HG02970 (cell line): ENCODE measurements around the gene MMP24.
"Not testable (repeated sequence)": the region's sequence is repeated elsewhere in the genome, so short reads cannot be mapped to it uniquely, and the experiment has no call there.

Experiments used
- ATAC-seq: cut with Tn5 transposase; IDR thresholded peaks from one replicate; pipeline ENCODE4 v1.9.1; 2021; ENCODE audit warnings: mild to moderate bottlenecking, moderate library complexity, moderate number of reproducible peaks; ENCODE audit not compliant: unreplicated experiment, low FRiP score

Gene MMP24

DNA sequence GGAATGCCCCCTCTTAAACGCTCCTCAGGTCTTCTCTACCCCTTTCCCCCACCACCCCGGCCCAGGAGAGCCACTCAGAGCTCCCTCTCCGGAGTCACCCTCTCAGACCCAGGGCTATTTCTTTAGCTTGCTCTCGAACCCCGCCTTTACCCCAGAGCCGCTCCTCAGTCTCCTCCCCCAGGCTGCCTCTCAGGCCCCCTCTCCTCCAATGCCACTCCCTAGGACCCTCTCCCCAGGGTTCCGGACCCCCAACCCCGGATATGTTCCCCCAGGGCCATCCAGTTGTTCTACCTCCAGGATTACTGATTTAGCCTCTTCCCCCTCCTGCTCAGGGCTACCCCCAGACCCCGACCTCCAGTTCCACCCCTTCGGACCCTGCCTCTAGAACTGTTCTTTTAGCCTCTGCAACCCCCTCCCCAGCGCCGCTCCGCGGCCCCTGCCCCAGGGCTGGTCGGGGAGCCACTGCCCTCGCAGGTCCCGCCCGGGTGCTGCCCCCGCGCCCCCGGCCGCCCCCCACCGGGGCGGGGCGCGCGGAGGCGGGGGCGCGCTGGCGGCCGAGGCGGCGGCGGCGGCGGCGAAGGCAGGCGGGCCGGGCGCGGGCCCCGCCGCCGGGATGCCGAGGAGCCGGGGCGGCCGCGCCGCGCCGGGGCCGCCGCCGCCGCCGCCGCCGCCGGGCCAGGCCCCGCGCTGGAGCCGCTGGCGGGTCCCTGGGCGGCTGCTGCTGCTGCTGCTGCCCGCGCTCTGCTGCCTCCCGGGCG lies at the start of gene MMP24:
MMP24 (plus strand) TSS at position 565 of the 758 bp plus-strand sequence; CDS start at position 614, 49 bp downstream.
- no peak for ATAC-seq

DNA sequence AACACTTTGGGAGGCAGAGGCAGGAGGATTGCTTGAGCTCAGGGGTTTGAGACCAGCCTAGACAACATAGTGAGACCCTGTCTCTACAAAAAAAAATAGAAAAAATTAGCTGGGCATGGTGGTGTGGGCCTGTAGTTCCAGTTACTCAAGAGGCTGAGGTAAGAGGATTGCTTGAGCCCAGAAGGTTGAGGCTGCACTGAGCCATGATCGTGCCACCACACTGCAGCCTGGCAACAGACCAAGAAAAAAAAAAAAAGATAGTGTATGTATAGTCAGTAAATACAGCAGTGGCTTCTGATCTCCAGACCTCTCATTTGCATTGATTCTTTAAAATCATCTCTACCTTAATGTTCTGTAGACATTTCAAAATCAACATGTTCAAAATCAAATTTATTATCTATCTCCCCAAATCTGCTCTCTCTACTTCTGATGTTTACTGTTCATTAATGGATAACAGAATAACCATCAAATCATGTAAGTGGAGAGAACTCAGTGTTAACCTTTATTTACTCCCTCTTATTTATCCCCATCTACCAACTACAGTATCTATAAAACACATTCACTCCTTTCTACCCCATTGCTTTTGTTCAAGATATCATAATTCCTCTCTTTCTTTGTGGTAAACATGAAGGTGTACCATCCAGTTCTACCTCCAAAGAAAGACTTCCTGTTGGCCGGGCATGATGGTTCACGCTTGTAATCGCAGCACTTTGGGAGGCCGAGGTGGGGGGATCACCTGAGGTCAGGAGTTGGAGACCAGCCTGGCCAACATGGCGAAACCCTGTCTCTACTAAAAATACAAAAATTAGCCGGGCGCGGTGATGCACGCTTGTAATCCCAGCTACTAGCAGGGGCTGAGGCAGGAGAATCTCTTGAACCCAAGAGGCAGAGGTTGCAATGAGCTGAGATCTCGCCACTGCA lies 46.9 kb upstream of the MMP24 start:
- no peak for ATAC-seq

DNA sequence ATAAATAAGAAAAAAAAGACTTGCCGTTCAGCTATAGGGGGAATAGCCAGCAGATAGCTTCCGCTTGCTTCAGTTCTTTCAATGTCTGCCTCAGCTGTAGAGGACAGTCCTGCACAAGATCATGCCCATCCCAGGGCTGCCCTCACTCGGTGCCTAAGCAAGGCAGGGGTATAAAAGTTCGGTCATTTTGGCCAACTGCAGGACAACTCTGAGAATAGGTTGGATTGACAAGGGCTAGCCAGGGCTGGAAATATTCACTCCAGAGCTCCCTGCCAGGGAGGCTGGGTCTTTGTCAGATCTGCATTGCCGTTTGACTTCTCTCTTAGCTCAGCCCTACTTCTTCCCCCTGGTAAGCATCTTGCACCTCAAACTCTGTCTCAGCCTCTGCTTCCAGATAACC lies 46.2 kb upstream of the MMP24 start:
- no peak for ATAC-seq

DNA sequence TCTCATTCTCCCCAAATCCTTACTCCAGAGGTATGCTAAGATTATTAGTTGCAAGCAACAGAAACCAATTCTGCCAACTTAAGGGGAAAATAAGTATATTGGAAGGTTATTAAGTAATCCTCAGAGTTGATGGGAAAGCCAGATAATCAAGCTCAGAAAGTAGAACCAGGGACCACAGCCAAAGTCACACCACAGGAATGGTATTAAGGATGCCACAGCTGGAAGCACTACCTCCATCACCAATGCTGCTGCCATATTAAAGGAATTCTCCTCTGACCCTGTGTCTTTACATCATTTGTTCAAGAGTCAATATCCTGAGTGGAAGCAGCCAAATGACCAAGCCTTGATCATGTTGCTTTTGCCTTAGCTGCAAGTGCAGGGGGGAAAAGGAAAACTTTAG lies 44.8 kb upstream of the MMP24 start:
- ATAC-seq: no peak

DNA sequence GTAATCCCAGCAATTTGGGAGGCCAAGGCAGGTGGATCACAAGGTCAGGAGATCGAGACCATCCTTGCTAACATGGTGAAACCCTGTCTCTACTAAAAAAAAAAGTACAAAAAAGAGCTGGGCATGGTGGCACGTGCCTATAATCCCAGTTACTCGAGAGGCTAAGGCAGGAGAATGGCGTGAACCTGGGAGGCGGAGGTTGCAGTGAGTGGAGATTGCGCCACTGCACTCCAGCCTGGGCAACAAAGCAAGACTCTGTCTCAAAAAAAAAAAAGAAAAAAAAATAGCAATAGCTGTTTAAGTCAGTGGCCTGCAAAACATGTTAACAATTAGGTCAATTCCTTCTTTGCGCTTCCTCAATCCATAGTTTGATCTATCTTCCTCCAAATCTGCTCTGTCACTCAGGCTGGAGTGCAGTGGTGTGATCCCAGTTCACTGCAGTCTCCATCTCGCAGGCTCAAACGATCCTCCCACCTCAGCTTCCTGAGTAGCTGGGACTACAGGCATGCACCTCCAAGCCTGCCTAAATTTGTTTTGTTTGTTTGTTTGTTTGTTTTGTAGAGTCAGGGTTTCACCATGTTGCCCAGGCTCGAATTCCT lies 39.7 kb upstream of the MMP24 start:
- not testable (repeated sequence) for ATAC-seq

DNA sequence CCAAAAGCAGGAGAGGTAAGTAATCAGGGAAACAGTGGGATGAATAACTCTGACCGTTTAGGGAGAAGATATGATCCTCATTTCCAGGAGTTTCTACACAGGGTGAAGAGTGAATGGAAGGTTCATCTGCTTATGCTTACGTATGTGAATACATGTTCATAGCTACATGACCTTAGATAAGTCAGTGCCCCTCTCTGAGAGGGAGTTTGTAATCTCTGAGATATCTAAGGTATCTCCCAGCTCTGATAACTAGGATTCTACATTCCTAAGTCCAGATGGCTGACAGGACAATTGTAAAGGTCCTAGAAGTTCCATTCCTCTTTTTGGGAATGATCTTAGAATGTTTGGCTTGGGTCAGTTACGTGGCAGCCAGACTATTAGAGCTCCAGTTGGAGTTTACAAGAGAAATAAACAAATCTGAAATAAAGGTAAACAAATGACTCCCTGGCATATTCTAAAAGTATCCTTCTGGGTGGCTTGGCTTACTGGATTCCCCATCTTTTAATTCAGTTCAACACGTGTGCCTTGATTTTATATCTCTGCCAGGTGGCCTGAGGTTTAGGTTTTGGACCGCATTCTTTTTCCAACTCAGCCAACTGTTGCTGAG lies 38.8 kb upstream of the MMP24 start:
- no peak for ATAC-seq

DNA sequence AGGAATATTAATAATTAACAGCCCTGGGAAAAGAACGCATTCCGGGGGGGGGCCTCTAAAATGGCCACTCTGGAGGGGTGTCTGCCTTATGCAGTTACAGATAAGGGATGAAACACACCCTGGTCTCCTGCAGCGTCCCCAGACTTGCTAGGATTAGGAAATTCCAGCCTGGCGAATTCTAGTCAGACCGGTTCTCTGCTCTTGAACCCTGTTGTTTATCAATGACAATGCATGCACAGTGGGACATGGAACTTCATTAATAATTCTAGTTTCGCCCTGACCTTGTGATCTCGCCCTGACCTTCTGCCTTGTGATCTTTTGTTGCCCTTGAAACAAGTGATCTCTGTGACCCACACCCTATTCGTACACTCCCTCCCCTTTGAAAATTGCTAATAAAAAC lies 37.3 kb upstream of the MMP24 start:
- ATAC-seq: not testable (repeated sequence)

DNA sequence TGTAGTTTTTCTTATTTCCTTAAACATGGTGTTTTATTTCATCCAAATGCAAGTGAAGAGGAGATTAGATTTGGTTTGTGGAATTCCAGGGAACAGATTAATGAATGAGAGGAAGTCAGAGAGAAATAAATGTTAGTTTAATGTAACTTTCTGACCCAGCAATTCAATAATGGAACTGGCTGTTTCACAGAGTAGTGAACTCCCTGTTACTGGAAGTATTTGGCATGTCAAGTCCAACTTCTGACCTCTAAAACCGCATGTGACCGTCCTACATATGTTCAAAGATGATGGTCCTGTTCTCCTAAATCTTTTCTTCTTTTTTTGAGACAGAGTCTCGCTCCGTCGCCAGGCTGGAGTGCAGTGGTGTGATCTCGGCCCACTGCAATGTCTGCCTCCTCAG lies 35.9 kb upstream of the MMP24 start:
- no peak for ATAC-seq

DNA sequence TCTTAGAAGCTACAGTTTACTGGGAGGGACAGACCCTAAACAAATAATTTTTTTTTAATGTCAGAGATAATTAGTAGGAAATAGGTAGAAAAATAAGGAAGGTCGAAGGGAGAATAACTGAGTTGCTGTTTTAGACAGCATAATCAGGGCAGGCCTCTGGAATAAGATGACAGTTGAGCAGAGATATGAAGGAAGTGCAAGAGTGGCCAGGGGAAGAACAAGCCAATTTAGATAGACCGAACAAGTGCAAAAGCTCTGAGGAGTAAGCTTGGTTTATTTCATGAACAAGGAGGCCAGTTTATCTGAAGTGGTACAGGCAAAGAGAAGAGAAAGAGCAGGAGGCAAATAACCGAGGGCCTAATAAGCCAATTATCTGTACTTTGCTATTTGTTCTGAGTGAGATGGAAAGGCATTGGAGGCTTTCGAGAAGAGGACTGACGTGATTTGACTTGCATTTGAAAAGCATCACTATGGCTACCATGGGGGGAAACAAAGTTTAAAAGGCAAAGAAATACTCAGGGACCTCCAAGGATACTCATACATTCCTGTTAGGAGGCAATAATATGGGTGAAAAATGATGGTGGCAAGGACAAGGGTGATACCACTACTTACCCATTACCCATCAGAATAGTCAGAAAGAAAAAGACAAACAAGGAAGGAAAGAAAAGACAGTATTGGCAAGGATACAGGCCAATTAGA lies 34.9 kb upstream of the MMP24 start:
- ATAC-seq: no peak

DNA sequence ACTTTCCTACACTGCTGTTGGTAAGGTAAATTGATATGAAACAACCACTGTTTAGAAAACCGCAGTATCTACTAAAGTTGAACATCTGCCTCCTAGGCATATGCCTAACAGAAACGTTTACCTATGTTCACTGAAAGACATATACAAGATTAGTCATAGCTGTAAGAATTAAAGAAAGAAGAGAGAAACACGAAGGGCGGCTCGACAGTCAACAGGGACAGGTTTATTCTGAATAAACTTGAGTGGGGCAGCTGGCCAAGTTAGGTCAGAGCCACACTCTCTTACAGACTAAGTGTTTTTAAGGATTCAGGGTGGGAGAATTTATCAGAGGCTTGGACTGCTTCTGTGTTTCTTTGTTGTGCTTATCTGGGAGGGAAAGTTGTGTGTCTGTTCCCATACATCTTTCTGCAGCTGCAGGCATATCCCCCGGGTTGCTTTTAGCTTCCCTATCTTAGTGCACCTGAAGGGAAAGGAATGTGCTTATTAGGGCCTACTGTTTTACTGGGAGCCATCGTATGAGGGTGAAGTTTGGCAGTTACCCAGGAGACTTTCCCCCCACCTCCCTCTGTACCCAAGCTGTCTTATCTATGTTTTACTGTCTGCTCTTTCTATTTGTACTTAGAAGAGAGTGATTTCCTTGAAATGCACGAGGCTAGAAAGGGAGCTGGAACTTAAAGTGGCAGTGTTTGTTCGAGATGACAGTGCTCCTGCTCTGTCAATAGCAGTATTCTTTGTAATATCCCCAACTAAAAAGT lies 34.2 kb upstream of the MMP24 start:
- no peak for ATAC-seq

DNA sequence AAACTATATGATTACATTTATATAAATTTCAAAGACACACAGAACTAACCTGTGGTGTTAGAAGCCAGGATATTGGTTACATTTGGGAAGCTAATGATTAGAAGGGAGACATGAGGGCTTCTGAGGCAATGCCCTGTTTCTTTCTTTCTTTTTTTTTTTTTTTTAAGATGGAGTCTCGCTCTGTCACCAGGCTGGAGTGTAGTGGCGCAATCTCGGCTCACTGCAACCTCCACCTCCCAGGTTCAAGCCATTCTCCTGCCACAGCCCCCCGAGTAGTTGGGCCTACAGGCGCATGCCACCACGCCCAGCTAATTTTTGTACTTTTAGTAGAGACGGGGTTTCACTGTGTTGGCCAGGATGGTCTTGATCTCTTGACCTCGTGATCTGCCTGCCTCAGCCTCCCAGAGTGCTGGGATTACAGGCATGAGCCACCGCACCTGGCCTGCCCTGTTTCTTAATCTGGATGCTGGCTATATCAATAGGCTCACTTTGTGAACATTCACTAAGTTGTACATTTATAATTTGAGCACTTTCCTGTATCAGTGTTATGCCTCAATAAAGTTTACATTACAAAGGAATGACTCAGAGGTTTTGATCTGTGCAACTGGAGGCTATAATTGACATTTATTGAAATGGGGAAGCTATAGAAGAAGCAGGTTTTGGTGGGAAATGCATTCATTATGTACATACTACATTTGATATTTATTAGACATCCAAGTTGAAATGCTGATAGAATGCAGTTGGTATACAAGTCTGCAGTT lies 33.3 kb upstream of the MMP24 start:
- not testable (repeated sequence) for ATAC-seq

DNA sequence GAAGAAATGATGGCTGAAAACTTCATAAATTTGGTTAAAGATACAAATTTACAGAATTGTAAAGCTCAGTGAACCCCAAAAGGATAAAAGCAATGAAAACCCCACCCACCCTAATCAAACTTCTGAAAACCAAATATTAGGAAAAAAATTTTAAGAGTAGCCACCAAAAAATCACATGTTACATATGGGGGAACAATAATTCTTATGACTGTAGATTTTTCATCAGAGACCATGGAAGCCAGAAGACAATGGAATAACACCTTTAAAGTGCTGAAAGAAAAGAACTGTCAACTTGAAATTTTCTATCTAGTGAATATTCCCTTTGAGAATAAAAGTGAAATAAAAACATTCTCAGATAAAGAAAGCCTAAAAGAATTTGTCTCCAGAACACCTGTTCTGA lies 30.2 kb upstream of the MMP24 start:
- ATAC-seq: no peak

DNA sequence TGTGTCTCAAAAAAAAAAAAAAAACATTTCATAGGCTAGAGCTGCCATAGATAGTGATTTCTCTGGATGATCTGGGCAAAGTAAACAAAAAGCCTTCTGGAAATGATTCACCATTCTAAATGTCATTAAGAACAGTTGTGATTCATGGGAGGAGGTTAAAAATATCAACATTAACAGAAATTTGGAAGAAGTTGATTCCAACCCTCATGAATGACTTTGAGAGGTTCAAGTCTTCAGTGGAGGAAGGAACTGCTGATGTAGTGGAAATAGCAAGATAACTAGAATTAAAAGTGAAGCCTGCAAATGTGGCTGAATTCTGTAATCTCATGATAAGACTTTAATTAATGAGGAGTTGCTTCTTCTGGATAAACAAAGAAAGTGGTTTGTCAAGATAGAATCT lies 26.8 kb upstream of the MMP24 start:
- ATAC-seq: no peak

DNA sequence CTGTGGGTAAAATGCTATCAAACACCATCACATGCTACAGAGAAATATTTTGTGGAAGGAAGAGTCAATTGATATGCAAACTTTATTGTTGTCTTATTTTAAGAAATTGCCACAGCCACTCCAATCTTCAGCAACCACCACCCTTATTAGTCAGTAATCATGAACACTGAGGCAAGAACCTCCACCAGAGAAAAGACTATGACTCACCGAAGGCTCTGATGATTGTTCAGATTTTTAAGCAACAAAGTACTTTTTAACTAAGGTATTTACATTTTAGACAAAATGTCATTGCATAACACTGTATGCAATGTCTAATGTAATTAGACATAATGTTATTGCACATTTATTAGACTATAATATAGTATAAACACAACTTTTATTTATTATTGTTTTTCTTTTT lies 26.2 kb upstream of the MMP24 start:
- no peak for ATAC-seq

DNA sequence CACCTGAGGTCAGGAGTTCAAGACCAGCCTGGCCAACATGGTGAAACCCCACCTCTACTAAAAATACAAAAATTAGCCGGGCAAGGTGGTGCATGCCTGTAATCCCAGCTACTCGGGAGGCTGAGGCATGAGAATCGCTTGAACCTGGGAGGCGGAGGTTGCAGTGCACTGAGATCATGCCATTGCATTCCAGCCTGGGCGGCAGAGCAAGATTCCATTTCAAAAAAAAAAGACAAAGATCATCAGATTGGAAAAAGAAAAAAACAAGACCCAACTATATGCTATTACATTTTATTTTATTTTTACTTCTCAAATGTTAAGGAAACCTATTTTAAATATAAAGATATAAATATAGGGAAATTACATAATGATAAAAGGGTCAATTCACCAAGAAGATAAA lies 25.0 kb upstream of the MMP24 start:
- not testable (repeated sequence) for ATAC-seq

DNA sequence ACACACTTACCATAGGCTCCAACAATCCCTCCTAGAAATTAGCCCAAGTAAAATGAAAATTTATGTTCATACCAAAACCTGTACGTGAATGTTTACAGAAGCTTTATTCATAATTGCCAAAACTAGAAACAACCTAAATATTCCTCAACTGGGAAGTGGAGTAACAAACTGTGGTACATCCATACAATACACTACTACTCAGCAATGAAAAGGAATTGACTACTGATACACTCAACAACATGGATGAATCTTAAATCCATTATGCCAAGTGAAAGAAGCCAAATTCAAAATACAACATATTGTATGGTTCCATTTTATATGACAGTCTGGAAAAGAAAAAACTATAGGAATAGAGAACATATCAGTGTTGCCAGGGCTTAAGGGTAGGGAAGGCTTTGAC lies 19.7 kb upstream of the MMP24 start:
- ATAC-seq: no peak

DNA sequence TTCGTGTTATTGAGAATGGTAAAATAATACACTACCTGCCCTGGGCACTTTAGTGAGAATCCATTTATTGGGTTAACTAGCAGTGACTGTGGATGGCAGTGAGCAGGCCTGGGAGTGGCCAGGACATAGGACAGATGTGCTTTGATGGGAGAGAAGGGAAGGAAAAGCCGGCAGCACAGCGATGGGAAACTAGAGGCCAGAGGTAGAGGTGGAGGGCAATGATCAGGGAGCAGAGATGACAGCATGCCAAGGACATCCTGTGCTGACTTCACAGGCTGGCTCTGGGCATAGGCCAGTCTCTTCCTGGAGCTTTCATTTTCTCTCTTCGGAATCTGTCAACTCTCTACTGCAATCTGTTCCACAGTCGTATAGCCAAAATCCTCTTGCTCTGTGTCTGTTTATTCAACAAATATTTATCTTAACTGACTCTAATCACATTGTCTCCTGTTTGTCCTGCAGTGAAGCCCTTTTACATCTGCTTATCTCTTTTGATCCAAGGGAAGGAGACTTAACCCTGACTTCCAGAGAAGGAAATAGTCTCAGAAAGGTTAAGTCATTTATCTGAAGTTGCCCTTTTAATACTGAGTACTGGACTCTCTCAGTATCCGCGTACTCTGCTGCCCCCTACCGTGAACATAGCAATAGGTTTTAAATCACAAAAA lies 18.4 kb upstream of the MMP24 start:
- ATAC-seq: no peak
